Measurements from ENCODE around the gene VWCE. TPM values are rescaled to one million over a fixed set of nuclear protein-coding genes. Genes with fewer than 3 reads are reported as not detected.

The VWCE gene
- total RNA-seq, 1 donor from 2014 or later: 1.0 TPM

Other genes with a start within 250 kb of the VWCE start
- not detected for gene CD5, start 192.8 kb downstream of the VWCE start, total RNA-seq
- gene VPS37C, start 133.9 kb downstream of the VWCE start, total RNA-seq: 5.7 TPM
- 0.52 TPM for gene PGA3, start 91.8 kb downstream of the VWCE start, total RNA-seq
- gene PGA4, start 73.0 kb downstream of the VWCE start, total RNA-seq: 3.7 TPM
- gene PGA5, start 54.1 kb downstream of the VWCE start, total RNA-seq: not detected
- gene DDB1, start 37.8 kb upstream of the VWCE start, total RNA-seq: 215 TPM
- gene TKFC, start 37.9 kb upstream of the VWCE start, total RNA-seq: 6.8 TPM
- gene CYB561A3, start 66.6 kb upstream of the VWCE start, total RNA-seq: 9.9 TPM
- gene TMEM138, start 67.1 kb upstream of the VWCE start, total RNA-seq: 18.8 TPM
- 6.8 TPM for gene TMEM216, start 97.3 kb upstream of the VWCE start, total RNA-seq
- gene CPSF7, start 134.7 kb upstream of the VWCE start, total RNA-seq: 17.7 TPM
- 63.2 TPM for gene SDHAF2, start 134.8 kb upstream of the VWCE start, total RNA-seq
- gene LRRC10B, start 213.4 kb upstream of the VWCE start, total RNA-seq: not detected